B cell (primary cell): ENCODE data around the gene OR14J1. TPM values are rescaled to one million over a fixed set of nuclear protein-coding genes. Genes with fewer than 3 reads are reported as not detected.

ENCODE experiments used
- ATAC-seq: fragments of 200-7000 bp; cut with Tn5 transposase; one replicate; pipeline ENCODE4 v1.10.0; 2021; ENCODE audit warnings: low read depth, mild to moderate bottlenecking, moderate number of reproducible peaks, moderate library complexity
- CTCF ChIA-PET: fragments of 350-600 bp; sonication (Branson Sonifier 250); formaldehyde crosslinking; loops from one replicate; lab custom pipeline; 2021; ENCODE audit warnings: antibody characterized with exemption, inconsistent platforms; lab: Charles Lee
- POLR2A ChIA-PET: fragments of 350-600 bp; sonication (Branson Sonifier 250); formaldehyde crosslinking; loops from one replicate; lab custom pipeline; 2021; ENCODE audit warnings: antibody characterized with exemption; lab: Charles Lee
- DNase-seq: peaks from one replicate; pipeline ENCODE4 v3.0.0; 2013
- H2AFZ ChIP-seq: 2 replicates; pipeline ENCODE4 v1.6.1; 2012; ENCODE audit warnings: mild to moderate bottlenecking, low read depth, low read length; ENCODE audit not compliant: insufficient read depth, poor library complexity, severe bottlenecking
- H3K27ac ChIP-seq, 2 donors: 1 replicate in 1 of 2; 2 replicates in 1 of 2; pipeline ENCODE4 v1.5.1; 2012 to 2013; ENCODE audit warnings: low read length in 2 of 2, mild to moderate bottlenecking in 2 of 2, moderate library complexity in 1 of 2
- H3K27me3 ChIP-seq, 4 experiments: fragments of 200-600 bp in 1 of 4; sonication (generic) in 1 of 4; replicated peaks in 1 of 4; 1 replicate in 2 of 4; 2 replicates in 2 of 4; pipeline versions ENCODE4 v1.6.1 to v1.7.0; 2013 to 2016; ENCODE audit warnings: low read length in 3 of 4, mild to moderate bottlenecking in 2 of 4, mixed read lengths in 1 of 4, moderate library complexity in 1 of 4; ENCODE audit not compliant: insufficient read depth in 4 of 4, control insufficient read depth in 3 of 4; ENCODE audit errors: control extremely low read depth in 1 of 4
- H3K36me3 ChIP-seq, 2 experiments: replicated peaks in 1 of 2; 1 replicate in 1 of 2; 2 replicates in 1 of 2; pipeline versions ENCODE4 v1.6.1 to v1.7.1; 2013; ENCODE audit warnings: low read length in 1 of 2; ENCODE audit not compliant: insufficient read depth in 2 of 2, control insufficient read depth in 1 of 2; ENCODE audit errors: control extremely low read depth in 1 of 2, extremely low read depth in 1 of 2
- H3K4me1 ChIP-seq, 2 donors: fragments of 200-600 bp in 1 of 2; sonication (generic) in 1 of 2; 1 replicate in 1 of 2; 2 replicates in 1 of 2; pipeline versions ENCODE4 v1.5.1 to v1.6.1; 2013 to 2017; ENCODE audit warnings: low read length in 2 of 2; ENCODE audit not compliant: control insufficient read depth in 2 of 2, insufficient read depth in 2 of 2
- H3K4me2 ChIP-seq: replicated peaks from 2 replicates; pipeline ENCODE3; 2012; ENCODE audit warnings: mild to moderate bottlenecking, low read depth, low read length; ENCODE audit not compliant: poor library complexity, severe bottlenecking
- H3K4me3 ChIP-seq, 5 experiments: fragments of 200-600 bp in 1 of 5; sonication (generic) in 1 of 5; 1 replicate in 3 of 5; 2 replicates in 2 of 5; pipeline versions ENCODE4 v1.5.1 to v1.7.0; 2011 to 2016; ENCODE audit warnings: low read length in 4 of 5, mild to moderate bottlenecking in 4 of 5, low read depth in 2 of 5, control low read depth in 1 of 5, moderate library complexity in 1 of 5; ENCODE audit not compliant: insufficient read depth in 1 of 5; ENCODE audit errors: control extremely low read depth in 1 of 5, extremely low read depth in 1 of 5
- H3K79me2 ChIP-seq: fragments of 200-600 bp; sonication (generic); one replicate; pipeline ENCODE4 v1.6.0; 2016; ENCODE audit warnings: low read length; ENCODE audit not compliant: control insufficient read depth, insufficient read depth
- H3K9ac ChIP-seq: fragments of 200-600 bp; sonication (generic); 2 replicates; pipeline ENCODE4 v1.6.1; 2017; ENCODE audit warnings: mild to moderate bottlenecking, low read length, moderate library complexity
- H3K9me3 ChIP-seq, 3 donors: one replicate each; pipeline versions ENCODE4 v1.6.1 to v1.7.1; 2013; ENCODE audit warnings: low read length in 2 of 3; ENCODE audit not compliant: control insufficient read depth in 2 of 3, insufficient read depth in 1 of 3; ENCODE audit errors: control extremely low read depth in 1 of 3
- H4K20me1 ChIP-seq: 2 replicates; pipeline ENCODE4 v1.6.0; 2012; ENCODE audit warnings: mild to moderate bottlenecking, low read length; ENCODE audit not compliant: insufficient read depth, control insufficient read depth, poor library complexity, severe bottlenecking
- H3K27ac Mint-ChIP-seq: one replicate; pipeline ENCODE4 v1.8.0; 2021; ENCODE audit warnings: mixed read lengths
- H3K27me3 Mint-ChIP-seq: one replicate; pipeline ENCODE4 v1.8.0; 2021; ENCODE audit warnings: mixed read lengths
- H3K4me1 Mint-ChIP-seq: one replicate; pipeline ENCODE4 v1.8.0; 2021; ENCODE audit warnings: mixed read lengths
- H3K4me3 Mint-ChIP-seq: one replicate; pipeline ENCODE4 v1.8.0; 2021; ENCODE audit warnings: mixed read lengths
- H3K9me3 Mint-ChIP-seq: one replicate; pipeline ENCODE4 v1.8.0; 2022; ENCODE audit warnings: mixed read lengths; ENCODE audit not compliant: insufficient read depth
- EZH2 ChIP-seq: IDR thresholded peaks from 2 replicates; pipeline ENCODE4 v1.6.1; 2012; ENCODE audit warnings: borderline replicate concordance, low read depth, mild to moderate bottlenecking, moderate library complexity, low read length; ENCODE audit not compliant: insufficient read depth, poor library complexity, severe bottlenecking
- WGBS: methylation state at CpG from one replicate; pipeline ENCODE4 v1.1.5; 2013; ENCODE audit warnings: missing lambda C conversion rate; ENCODE audit not compliant: insufficient coverage; 5-methylcytosine and 5-hydroxymethylcytosine counted together
- intact Hi-C: fragments of 100-400 bp; cut with micrococcal nuclease; formaldehyde crosslinking; loops from one replicate; pipeline ENCODE4 v1.10.0; 2022
- polyA plus RNA-seq: library from polyadenylated mRNA; depleted of rRNA; stranded (reverse); fragments of >200 nt; gene quantifications from 2 replicates; pipeline ENCODE4 v1.2.3, GENCODE V29; 2012
- total RNA-seq, 2 donors: library from RNA; stranded (reverse); fragments of 120-200 nt in 1 of 2; gene quantifications; 1 replicate in 1 of 2; 2 replicates in 1 of 2; pipeline versions ENCODE4 v1.2.3 to v1.2.4, GENCODE V29; 2013 to 2022
- TF ChIP-seq, protein P1 (sequence below): fragments of 200-600 bp; IDR thresholded peaks from one replicate; pipeline ENCODE4 v1.8.0; 2022; ENCODE audit warnings: antibody characterized with exemption, mild to moderate bottlenecking

The OR14J1 gene
- total and polyA plus RNA-seq, 2 donors (not counting 1 experiment from before 2014, with no cell fraction given), result not detected

DNA sequence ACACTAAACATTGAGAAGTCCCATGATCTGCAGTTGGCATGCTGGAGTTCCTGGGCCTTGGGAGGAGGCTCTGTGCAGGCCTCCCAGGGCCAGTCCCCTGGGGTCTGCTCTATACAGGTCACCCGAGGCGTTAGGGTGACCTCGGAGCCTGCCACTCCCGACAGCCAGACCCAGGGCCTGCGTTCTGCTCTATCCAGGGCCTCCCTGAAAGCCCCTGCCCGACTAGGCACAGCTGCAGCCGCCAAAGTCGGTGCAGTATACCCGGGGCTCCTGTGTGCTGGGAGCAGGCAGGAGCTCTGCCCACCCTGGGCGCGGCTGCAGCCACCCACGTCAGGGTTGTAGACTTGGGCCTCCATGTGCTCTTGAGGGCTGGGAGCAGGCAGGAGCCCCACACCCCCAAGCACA is 6.3 kb upstream of the OR14J1 start:
- H3K27me3 Mint-ChIP-seq, result peaks cover 15% of the 10 kb centered on the region
- H3K4me1 Mint-ChIP-seq, result no peaks in the 10 kb centered on the region
- peaks cover 0 to 3% (median 0%) of the 10 kb centered on the region in 4 experiments for H3K27me3 ChIP-seq
- H3K79me2 ChIP-seq, result no peaks in the 10 kb centered on the region
- DNase-seq (no peak), ATAC-seq (no peak)
- no peak overlapping the region for H3K27ac Mint-ChIP-seq
- no peaks in the 10 kb centered on the region for H3K36me3 ChIP-seq
- CTCF ChIA-PET, result no interaction called here
- POLR2A ChIA-PET, result no interaction called here
- H3K4me3 ChIP-seq, result no peak overlapping the region
- H3K9me3 Mint-ChIP-seq, result no peaks in the 10 kb centered on the region
- WGBS, result 92% methylated on average over 12 of the region's 12 CpGs
- H4K20me1 ChIP-seq, result no peaks in the 10 kb centered on the region
- intact Hi-C loops, result no loop called here
- H3K4me1 ChIP-seq, result no peaks in the 10 kb centered on the region
- TF ChIP-seq EZH2, result no peak
- TF ChIP-seq, protein P1, sequence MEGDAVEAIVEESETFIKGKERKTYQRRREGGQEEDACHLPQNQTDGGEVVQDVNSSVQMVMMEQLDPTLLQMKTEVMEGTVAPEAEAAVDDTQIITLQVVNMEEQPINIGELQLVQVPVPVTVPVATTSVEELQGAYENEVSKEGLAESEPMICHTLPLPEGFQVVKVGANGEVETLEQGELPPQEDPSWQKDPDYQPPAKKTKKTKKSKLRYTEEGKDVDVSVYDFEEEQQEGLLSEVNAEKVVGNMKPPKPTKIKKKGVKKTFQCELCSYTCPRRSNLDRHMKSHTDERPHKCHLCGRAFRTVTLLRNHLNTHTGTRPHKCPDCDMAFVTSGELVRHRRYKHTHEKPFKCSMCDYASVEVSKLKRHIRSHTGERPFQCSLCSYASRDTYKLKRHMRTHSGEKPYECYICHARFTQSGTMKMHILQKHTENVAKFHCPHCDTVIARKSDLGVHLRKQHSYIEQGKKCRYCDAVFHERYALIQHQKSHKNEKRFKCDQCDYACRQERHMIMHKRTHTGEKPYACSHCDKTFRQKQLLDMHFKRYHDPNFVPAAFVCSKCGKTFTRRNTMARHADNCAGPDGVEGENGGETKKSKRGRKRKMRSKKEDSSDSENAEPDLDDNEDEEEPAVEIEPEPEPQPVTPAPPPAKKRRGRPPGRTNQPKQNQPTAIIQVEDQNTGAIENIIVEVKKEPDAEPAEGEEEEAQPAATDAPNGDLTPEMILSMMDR, result no peak
- H3K27ac ChIP-seq, result no peak overlapping the region
- no peak overlapping the region for H3K9ac ChIP-seq
- peaks cover 0 to 9% (median 0%) of the 10 kb centered on the region in 3 donors for H3K9me3 ChIP-seq
- H2AFZ ChIP-seq, result no peak overlapping the region
- H3K4me2 ChIP-seq, result no peak overlapping the region
- no peak overlapping the region for H3K4me3 Mint-ChIP-seq

DNA sequence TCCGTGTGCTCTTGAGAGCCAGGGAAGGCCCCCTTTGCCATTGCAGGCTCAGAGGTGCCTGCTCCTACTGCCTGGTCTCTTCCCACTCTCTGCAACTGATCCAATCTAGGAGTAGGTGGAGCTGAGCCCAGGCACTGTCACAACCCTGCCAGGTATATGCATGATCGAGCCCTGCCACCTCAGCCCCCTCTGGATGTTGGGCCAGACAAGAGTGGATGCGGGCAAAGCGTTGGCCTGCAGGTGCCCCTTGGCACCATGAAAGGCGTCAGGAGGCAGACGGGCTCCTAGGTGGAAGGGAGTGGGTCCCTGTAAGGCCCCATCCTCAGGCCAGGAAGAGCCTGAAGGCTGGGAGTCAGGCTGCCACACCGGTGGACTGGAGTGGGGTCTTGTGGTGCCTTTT is 5.9 kb upstream of the OR14J1 start:
- ChIA-PET POLR2A (no interaction called here), CTCF (no interaction called here)
- Histone ChIP-seq H3K36me3 (no peaks in the 10 kb centered on the region), H3K9ac (no peak overlapping the region), H2AFZ (no peak overlapping the region), H4K20me1 (no peaks in the 10 kb centered on the region), H3K27me3 (peaks cover 0 to 3% (median 0%) of the 10 kb centered on the region in 4 experiments), H3K4me3 (no peak overlapping the region), H3K4me2 (no peak overlapping the region), H3K4me1 (no peaks in the 10 kb centered on the region), H3K79me2 (no peaks in the 10 kb centered on the region), H3K27ac (no peak overlapping the region), H3K9me3 (peaks cover 0 to 9% (median 0%) of the 10 kb centered on the region in 3 donors)
- no peak for DNase-seq
- Mint-ChIP-seq H3K27me3 (peaks cover 14% of the 10 kb centered on the region), H3K4me3 (no peak overlapping the region), H3K4me1 (no peaks in the 10 kb centered on the region), H3K9me3 (no peaks in the 10 kb centered on the region), H3K27ac (no peak overlapping the region)
- ATAC-seq, result no peak
- intact Hi-C loops, result no loop called here
- 93% methylated on average over 7 of the region's 7 CpGs for WGBS
- TF ChIP-seq, protein P1, result no peak
- TF ChIP-seq EZH2, result no peak
